ELR (cell line): ENCODE results near the gene ZSCAN1.

Experiments
- DNase-seq: peaks from one replicate; pipeline ENCODE4 v3.0.0-alpha.2; 2015; ENCODE audit warnings: low read depth

ZSCAN1 gene

GRCh38 chr19:58033741-58034476, at the start of gene ZSCAN1:
Gene ZSCAN1 (plus strand): TSS chr19:58034025. CDS start chr19:58037837, 3,812 bp downstream.
- peak; percentile 69 for DNase-seq

DNA sequence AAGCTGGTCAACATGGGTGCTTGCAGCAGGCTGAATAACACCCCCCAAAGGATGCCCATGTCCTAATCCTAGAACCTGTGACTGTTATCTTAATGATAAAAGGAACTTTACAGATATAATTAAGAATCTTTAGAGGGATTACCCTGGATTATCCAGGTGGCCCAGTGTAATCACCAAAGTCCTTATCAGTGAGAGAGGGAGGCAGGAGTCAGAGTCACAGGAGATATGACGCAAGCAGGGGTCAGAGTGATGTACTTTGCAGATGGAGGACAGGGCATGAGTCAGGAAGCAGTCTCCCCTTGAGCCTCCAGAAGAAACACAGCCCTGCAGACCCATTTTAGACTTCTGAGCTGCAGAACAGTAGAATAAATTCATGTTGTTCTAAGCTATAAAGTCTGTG, 41.0 kb upstream of the ZSCAN1 start:
- DNase-seq: no peak

- DNase-seq: no peak
Observed at GRCh38 chr19:58000677-58001076, 33.1 kb upstream of the ZSCAN1 start.

GRCh38 chr19:58001895-58002369, 31.9 kb upstream of the ZSCAN1 start:
- DNase-seq: peak; percentile 40

- DNase-seq: peak; percentile 89
Observed at GRCh38 chr19:58002384-58003173, 31.2 kb upstream of the ZSCAN1 start, which contains the start of gene ZNF606. Gene ZNF606 (minus strand): TSS chr19:58002820. CDS start chr19:58001319, 1,501 bp downstream.

DNA sequence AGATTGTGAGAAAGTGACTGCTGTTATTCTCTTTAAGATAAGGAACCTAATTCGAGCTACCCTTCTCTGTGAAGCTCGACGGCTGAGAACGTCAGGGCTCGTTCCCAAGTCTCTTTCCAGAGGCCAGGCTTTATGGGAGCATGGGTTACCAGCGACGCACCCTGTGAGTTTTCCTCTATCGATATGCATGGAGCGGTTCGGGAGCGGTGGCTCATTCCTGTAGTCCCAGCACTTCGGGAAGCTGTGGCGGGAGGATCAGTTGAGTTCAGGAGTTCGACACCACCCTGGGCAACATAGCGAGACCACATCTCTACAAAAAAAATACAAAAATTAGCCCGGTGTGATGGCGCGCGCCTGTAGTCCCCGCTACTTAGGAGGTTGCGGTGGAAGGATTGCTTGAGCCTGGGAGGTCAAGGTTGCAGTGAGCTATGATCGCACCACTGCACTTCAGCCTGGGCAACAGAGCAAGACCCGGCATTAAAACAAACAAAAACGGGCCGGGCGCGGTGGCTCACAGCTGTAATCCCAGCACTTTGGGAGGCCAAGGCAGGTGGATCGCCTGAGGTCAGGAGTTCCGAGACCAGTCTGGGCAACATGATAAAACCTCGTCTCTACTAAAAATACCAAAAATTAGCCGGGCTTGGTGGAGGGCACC, 30.5 kb upstream of the ZSCAN1 start:
- DNase-seq: peak; percentile 48

GRCh38 chr19:58007285-58007684, 26.5 kb upstream of the ZSCAN1 start:
- DNase-seq: peak; percentile 15

DNA sequence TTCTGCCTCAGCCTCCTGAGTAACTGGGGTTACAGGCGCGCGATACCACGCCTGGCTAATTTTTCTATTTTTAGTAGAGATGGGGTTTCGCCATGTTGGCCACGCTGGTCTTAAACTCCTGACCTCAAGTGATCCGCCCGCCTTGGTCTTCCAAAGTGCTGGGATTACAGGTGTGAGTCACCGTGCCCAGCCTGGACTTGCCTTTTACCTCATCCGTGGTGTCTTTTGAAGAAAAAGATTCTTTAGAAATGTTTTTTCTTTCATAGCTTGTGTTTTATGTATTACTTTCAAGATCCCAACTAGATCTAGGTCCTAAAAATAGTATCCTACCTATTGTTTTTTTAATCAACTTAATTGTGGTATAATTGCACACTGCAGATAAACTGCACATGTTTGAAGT, 24.9 kb upstream of the ZSCAN1 start:
- DNase-seq: peak; percentile 27

- DNase-seq: no peak
Observed at GRCh38 chr19:58009301-58009665, 24.5 kb upstream of the ZSCAN1 start.

GRCh38 chr19:58009666-58010301, 24.0 kb upstream of the ZSCAN1 start:
- peak; percentile 88 for DNase-seq

DNA sequence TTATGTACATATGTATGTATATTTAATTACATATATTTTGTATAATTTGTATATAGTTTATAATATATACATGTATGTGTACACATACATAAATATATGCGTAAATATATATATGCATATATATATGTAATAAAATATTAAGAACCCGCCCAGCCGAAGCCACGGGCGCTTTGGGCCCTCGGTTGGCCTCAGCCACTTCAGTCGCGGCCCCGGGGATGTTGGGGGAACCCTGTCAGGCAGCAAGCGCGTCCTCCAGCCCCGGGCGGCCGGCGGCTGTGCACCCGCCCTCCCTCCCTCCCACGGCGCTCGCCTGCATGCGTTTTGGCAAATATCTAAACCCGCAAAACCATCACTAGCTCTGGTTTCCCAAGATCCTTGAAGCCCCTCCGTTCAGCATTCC, 23.3 kb upstream of the ZSCAN1 start:
- DNase-seq: no peak

DNA sequence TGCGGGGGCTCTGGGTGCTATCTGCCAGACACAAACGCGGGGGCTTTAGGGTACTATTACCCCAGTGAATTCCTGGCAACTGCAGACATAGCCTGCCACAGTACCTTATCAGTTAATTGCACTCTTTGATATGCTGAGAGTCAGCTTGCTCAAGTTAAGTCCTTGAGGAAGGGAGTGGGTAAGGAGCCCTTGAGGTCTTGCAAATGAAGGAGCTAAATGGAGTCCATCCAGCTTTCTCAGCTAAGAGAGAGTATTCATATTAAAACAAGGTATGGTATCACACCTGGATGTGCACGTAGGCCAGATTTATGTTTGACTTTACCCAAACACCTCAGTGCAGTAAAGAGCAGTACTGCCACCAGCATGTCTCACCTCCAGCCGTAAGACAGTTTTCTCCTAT, 19.7 kb upstream of the ZSCAN1 start:
- DNase-seq: no peak

- DNase-seq: no peak
Observed at GRCh38 chr19:58020129-58020528, 13.7 kb upstream of the ZSCAN1 start.

- DNase-seq: peak; percentile 71
Observed at GRCh38 chr19:58021541-58022282, 12.1 kb upstream of the ZSCAN1 start.

DNA sequence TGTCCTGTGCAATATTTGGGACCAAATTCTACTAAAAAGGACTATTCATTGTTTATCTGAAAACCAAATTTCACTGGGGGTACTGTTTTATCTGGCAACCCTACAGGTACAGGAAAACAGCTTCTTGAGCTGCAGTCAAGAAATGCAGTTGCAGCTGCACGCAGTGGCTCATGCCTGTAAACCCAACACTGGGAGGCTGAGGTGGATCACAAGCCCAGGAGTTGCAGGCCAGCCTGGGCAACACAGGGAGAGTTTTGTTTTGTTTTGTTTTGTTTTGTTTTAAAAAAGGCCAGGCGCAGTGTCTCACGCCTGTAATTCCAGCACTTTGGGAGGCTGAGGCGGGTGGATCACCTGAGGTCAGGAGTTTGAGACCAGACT, 11.6 kb upstream of the ZSCAN1 start:
- DNase-seq: no peak

DNA sequence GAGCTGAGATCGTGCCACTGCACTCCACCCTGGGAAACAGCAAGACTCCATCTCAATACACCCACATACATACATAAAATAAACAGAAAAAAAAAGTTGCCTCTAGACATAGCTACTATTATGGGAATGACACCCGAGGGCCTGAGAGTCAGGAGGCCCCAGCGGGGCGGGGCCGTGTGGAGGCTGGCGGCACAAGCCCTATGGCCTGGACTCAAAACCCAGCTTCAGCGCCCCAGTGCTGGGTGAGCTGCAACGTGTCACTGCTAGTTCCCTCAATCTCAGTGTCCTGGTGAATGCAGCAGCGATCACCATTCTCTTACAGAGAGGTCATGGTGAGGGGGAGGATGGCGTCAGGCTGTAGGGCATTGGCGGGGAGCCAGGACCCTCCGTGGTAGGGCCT, 9.2 kb upstream of the ZSCAN1 start:
- no peak for DNase-seq

DNA sequence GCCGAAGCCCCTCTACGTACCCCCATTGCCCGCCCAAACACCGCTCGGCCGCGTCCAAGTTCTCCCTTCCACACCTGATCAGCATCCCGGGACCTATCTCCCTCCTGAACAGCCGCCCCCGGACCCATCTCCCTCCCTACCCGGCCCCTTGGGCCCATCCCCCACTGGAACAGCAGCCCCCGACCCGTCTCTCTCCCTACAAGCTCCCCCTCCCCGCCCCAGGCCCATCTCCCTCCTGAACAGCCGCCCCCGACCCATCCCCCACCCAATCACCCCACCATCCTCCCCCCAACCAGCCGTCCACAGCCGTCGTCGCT, 610 bp downstream of the ZSCAN1 start:
- no peak for DNase-seq

GRCh38 chr19:58035863-58036262, 2.0 kb downstream of the ZSCAN1 start:
- no peak for DNase-seq

DNA sequence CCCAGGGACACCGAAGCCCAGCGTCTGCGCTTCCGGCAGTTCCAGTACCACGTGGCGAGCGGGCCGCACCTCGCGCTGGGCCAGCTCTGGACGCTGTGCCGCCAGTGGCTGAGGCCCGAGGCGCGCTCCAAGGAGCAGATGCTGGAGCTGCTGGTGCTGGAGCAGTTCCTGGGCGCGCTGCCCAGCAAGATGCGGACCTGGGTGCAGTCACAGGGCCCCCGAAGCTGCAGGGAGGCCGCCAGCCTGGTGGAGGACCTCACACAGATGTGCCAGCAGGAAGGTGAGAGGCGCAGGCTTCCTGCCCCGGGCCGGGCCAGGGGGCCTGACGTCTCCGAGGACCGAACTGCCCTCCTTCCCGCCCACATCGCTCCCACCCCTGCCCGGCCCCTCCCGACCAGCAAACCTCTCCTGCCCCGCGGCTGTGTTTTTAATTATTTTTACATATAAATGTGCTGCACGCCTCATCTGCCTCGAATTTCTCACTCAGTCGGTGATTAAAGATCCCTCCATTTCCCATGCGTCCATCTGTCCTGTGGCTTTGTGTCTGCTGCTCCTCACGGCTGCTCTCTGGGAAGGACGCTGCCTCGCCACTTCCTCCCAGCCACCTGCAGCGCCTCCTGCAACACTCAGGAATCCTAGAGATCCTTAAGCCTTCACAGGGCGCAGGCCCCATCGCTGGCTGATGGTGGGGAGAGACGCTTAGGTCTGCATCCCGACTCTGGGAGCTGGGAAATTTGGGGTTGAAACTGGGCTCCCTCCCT, 4.3 kb downstream of the ZSCAN1 start:
- no peak for DNase-seq

- DNase-seq: no peak
Observed at GRCh38 chr19:58038688-58039204, 4.9 kb downstream of the ZSCAN1 start.
